GM04503 (cell line): ENCODE results near the gene GHSR.
"Not testable (repeated sequence)": the region's sequence is repeated elsewhere in the genome, so short reads cannot be mapped to it uniquely, and the experiment has no call there.

Experiments
- DNase-seq: peaks from one replicate; pipeline ENCODE4 v3.0.0-alpha.2; 2012; ENCODE audit warnings: low read depth

GHSR gene

GRCh38 chr3:172447611-172448579 lies at the start of gene GHSR:
Gene GHSR, minus strand, starts transcription at chr3:172448456. Its CDS starts 43 bp downstream, at chr3:172448413.
- DNase-seq, result no peak

- not testable (repeated sequence) for DNase-seq
Measured at GRCh38 chr3:172490198-172490669, 42.0 kb upstream of the GHSR start.

- no peak for DNase-seq
Measured at GRCh38 chr3:172478116-172478515, 29.9 kb upstream of the GHSR start.

- DNase-seq, result no peak
Measured at GRCh38 chr3:172476347-172476746, 28.1 kb upstream of the GHSR start.

- DNase-seq, result no peak
Measured at GRCh38 chr3:172475703-172476102, 27.4 kb upstream of the GHSR start.

- DNase-seq, result no peak
Measured at GRCh38 chr3:172471903-172472302, 23.6 kb upstream of the GHSR start.

- no peak for DNase-seq
Measured at GRCh38 chr3:172470588-172470987, 22.3 kb upstream of the GHSR start.

GRCh38 chr3:172467170-172467824 lies 19.0 kb upstream of the GHSR start:
- DNase-seq, result no peak

- DNase-seq, result no peak
Measured at GRCh38 chr3:172466553-172467130, 18.4 kb upstream of the GHSR start.

GRCh38 chr3:172465281-172465680 lies 17.0 kb upstream of the GHSR start:
- no peak for DNase-seq

- no peak for DNase-seq
Measured at GRCh38 chr3:172464306-172464705, 16.1 kb upstream of the GHSR start.

- DNase-seq, result no peak
Measured at GRCh38 chr3:172461530-172462138, 13.4 kb upstream of the GHSR start.

GRCh38 chr3:172456404-172456803 lies 8.1 kb upstream of the GHSR start:
- no peak for DNase-seq

- DNase-seq, result no peak
Measured at GRCh38 chr3:172454180-172454579, 5.9 kb upstream of the GHSR start.

- no peak for DNase-seq
Measured at GRCh38 chr3:172449466-172450149, 1.4 kb upstream of the GHSR start.

- no peak for DNase-seq
Measured at GRCh38 chr3:172448661-172449465, 607 bp upstream of the GHSR start.

- DNase-seq, result no peak
Measured at GRCh38 chr3:172446198-172446597, 2.1 kb downstream of the GHSR start.

GRCh38 chr3:172444821-172445220 lies 3.4 kb downstream of the GHSR start:
- no peak for DNase-seq

- DNase-seq, result no peak
Measured at GRCh38 chr3:172442606-172443005, 5.7 kb downstream of the GHSR start.

GRCh38 chr3:172441581-172441980 lies 6.7 kb downstream of the GHSR start:
- no peak for DNase-seq

- no peak for DNase-seq
Measured at GRCh38 chr3:172438186-172438585, 10.1 kb downstream of the GHSR start.
